Fibroblast of skin of abdomen (primary cell): ENCODE results near the gene TTC12.

Source experiments
- DNase-seq: peaks from one replicate; pipeline ENCODE4 v3.0.0-alpha.2; 2013

TTC12 gene

GRCh38 chr11:113376156-113376555, 61.8 kb downstream of the TTC12 start:
- no peak for DNase-seq

- peak; percentile 27 for DNase-seq
These were observed 63.5 kb downstream of the TTC12 start for GRCh38 chr11:113377681-113378412.

- no peak for DNase-seq
These were observed 64.3 kb downstream of the TTC12 start for GRCh38 chr11:113378692-113379091.

- DNase-seq, result no peak
These were observed 67.7 kb downstream of the TTC12 start for GRCh38 chr11:113382121-113382520.

- peak; percentile 88 for DNase-seq
These were observed 70.2 kb downstream of the TTC12 start for GRCh38 chr11:113384551-113384950.

GRCh38 chr11:113385749-113386148, 71.4 kb downstream of the TTC12 start:
- DNase-seq, result no peak

GRCh38 chr11:113386866-113387265, 72.5 kb downstream of the TTC12 start:
- DNase-seq, result no peak

- DNase-seq, result no peak
These were observed 73.3 kb downstream of the TTC12 start, which contains the start of gene ANKK1 for GRCh38 chr11:113387605-113388211. ANKK1 (plus strand) TSS chr11:113387779; CDS start chr11:113387885, 106 bp downstream.

GRCh38 chr11:113389272-113389671, 74.9 kb downstream of the TTC12 start:
- DNase-seq, result no peak

GRCh38 chr11:113392236-113392921, 78.0 kb downstream of the TTC12 start:
- no peak for DNase-seq

- DNase-seq, result no peak
These were observed 79.2 kb downstream of the TTC12 start for GRCh38 chr11:113393501-113393985.

GRCh38 chr11:113394919-113395318, 80.5 kb downstream of the TTC12 start:
- no peak for DNase-seq

GRCh38 chr11:113395782-113396336, 81.5 kb downstream of the TTC12 start:
- no peak for DNase-seq

- DNase-seq, result no peak
These were observed 82.3 kb downstream of the TTC12 start for GRCh38 chr11:113396690-113397089.

- no peak for DNase-seq
These were observed 82.8 kb downstream of the TTC12 start for GRCh38 chr11:113397212-113397611.

GRCh38 chr11:113397821-113398220, 83.4 kb downstream of the TTC12 start:
- DNase-seq, result no peak

- DNase-seq, result no peak
These were observed 84.5 kb downstream of the TTC12 start for GRCh38 chr11:113398669-113399430.

- no peak for DNase-seq
These were observed 86.3 kb downstream of the TTC12 start for GRCh38 chr11:113400631-113401230.

GRCh38 chr11:113401718-113402117, 87.3 kb downstream of the TTC12 start:
- no peak for DNase-seq

- no peak for DNase-seq
These were observed 90.6 kb downstream of the TTC12 start for GRCh38 chr11:113404859-113405430.

GRCh38 chr11:113405724-113406478, 91.5 kb downstream of the TTC12 start:
- DNase-seq, result no peak
